GM18870 (cell line): ENCODE results near the gene DNAH6.

Experiments used
- ATAC-seq: cut with Tn5 transposase; IDR thresholded peaks from one replicate; pipeline ENCODE4 v1.9.1; 2021; ENCODE audit warnings: moderate library complexity; ENCODE audit not compliant: unreplicated experiment

The DNAH6 gene

GRCh38 chr2:84788498-84788897 lies 272.2 kb downstream of the DNAH6 start:
- no peak for ATAC-seq

- no peak for ATAC-seq
Observed at GRCh38 chr2:84792856-84793522, 276.7 kb downstream of the DNAH6 start.

- ATAC-seq, result no peak
Observed at GRCh38 chr2:84793641-84794040, 277.3 kb downstream of the DNAH6 start.

GRCh38 chr2:84796798-84797197 lies 280.5 kb downstream of the DNAH6 start:
- no peak for ATAC-seq

- ATAC-seq, result no peak
Observed at GRCh38 chr2:84797271-84797670, 281.0 kb downstream of the DNAH6 start.

- ATAC-seq, result no peak
Observed at GRCh38 chr2:84799772-84800171, 283.5 kb downstream of the DNAH6 start.

GRCh38 chr2:84800194-84800805 lies 284.0 kb downstream of the DNAH6 start:
- ATAC-seq, result peak; percentile 91

GRCh38 chr2:84801811-84802210 lies 285.5 kb downstream of the DNAH6 start:
- ATAC-seq, result no peak

- no peak for ATAC-seq
Observed at GRCh38 chr2:84805250-84805958, 289.1 kb downstream of the DNAH6 start.

- ATAC-seq, result no peak
Observed at GRCh38 chr2:84807063-84807485, 290.8 kb downstream of the DNAH6 start.

GRCh38 chr2:84808279-84808678 lies 292.0 kb downstream of the DNAH6 start:
- ATAC-seq, result no peak

GRCh38 chr2:84811839-84812431 lies 295.6 kb downstream of the DNAH6 start:
- no peak for ATAC-seq

GRCh38 chr2:84815146-84815545 lies 298.8 kb downstream of the DNAH6 start:
- ATAC-seq, result no peak

GRCh38 chr2:84816426-84817026 lies 300.2 kb downstream of the DNAH6 start:
- ATAC-seq, result peak; percentile 72

GRCh38 chr2:84817239-84817655 lies 300.9 kb downstream of the DNAH6 start:
- ATAC-seq, result peak; percentile 97

GRCh38 chr2:84821806-84822205 lies 305.5 kb downstream of the DNAH6 start:
- ATAC-seq, result no peak

GRCh38 chr2:84823229-84823628 lies 306.9 kb downstream of the DNAH6 start:
- no peak for ATAC-seq

- ATAC-seq, result no peak
Observed at GRCh38 chr2:84823788-84824187, 307.5 kb downstream of the DNAH6 start.

- ATAC-seq, result no peak
Observed at GRCh38 chr2:84827978-84828575, 311.8 kb downstream of the DNAH6 start.

- no peak for ATAC-seq
Observed at GRCh38 chr2:84829693-84830092, 313.4 kb downstream of the DNAH6 start.

- no peak for ATAC-seq
Observed at GRCh38 chr2:84830095-84830494, 313.8 kb downstream of the DNAH6 start.
